Measurements from ENCODE around the gene FOXJ3.

- TF ChIP-seq CTCF (IDR thresholded peaks at IDR 0.05; ENCODE audit: low read depth, low read length, poor library complexity, severe bottlenecking): no peak
- no peak for TF ChIP-seq EZH2phosphoT487 (IDR thresholded peaks at IDR 0.05; ENCODE audit: borderline replicate concordance, low read length)
Measured at GRCh38 chr1:42305639-42306038, 29.4 kb downstream of the FOXJ3 start.

All from DOHH2 (cell line).